ENCODE measurements around the gene GYPC. TPM values are rescaled to one million over a fixed set of nuclear protein-coding genes. Genes with fewer than 3 reads are reported as not detected.

The GYPC gene
- total RNA-seq, 1 donor, result 161 TPM

DNA sequence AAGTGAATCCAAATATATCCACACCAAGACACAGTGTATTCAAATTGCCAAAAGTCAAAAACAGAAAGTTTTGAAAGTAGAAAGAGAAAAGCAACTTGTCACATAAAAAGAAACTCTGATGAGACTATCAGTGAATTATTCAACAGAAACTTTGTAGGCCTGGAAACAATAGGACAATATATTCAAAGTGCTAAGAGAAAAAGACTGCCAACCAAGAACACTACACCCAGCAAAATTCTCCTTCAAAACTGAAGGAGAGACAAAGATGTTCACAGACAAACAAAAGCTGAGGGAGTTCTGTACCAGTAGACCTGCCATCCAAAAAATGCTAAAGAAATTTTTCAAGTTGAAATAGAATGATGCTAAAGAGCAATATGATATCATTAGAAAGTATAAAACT, 69.6 kb downstream of the GYPC start:
- TF ChIP-seq, protein P1, sequence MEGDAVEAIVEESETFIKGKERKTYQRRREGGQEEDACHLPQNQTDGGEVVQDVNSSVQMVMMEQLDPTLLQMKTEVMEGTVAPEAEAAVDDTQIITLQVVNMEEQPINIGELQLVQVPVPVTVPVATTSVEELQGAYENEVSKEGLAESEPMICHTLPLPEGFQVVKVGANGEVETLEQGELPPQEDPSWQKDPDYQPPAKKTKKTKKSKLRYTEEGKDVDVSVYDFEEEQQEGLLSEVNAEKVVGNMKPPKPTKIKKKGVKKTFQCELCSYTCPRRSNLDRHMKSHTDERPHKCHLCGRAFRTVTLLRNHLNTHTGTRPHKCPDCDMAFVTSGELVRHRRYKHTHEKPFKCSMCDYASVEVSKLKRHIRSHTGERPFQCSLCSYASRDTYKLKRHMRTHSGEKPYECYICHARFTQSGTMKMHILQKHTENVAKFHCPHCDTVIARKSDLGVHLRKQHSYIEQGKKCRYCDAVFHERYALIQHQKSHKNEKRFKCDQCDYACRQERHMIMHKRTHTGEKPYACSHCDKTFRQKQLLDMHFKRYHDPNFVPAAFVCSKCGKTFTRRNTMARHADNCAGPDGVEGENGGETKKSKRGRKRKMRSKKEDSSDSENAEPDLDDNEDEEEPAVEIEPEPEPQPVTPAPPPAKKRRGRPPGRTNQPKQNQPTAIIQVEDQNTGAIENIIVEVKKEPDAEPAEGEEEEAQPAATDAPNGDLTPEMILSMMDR (IDR thresholded peaks at IDR 0.05; ENCODE audit: insufficient read depth, low read depth, low read length), result no peak
- H3K4me3 ChIP-seq (ENCODE audit: low read depth, low read length), result no peak overlapping the region
- no peak for DNase-seq (ENCODE audit: low read depth)

DNA sequence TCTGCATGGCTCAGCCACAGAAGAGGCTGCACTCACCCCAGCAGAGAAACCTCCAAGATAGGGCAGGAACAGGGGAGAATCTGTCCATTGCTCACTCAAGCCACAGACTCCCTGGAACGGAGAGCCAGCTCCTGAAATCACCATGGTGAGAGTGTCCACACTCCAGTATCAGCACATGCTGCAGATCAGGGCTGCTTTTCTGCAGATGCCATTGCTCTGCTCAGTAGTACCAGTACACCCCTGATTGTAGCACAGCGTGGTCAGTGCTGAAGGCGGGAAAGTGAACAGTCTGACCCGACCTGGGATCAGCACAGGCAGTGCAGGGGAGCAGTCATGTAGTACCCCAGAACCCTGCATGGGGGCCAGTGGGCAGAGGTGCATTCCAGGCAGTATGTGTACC, 73.9 kb downstream of the GYPC start:
- H3K4me3 ChIP-seq (ENCODE audit: low read depth, low read length), result no peak overlapping the region
- TF ChIP-seq, protein P1 (IDR thresholded peaks at IDR 0.05; ENCODE audit: insufficient read depth, low read depth, low read length), result no peak
- no peak for DNase-seq (ENCODE audit: low read depth)

GRCh38 chr2:126730655-126731054, 74.7 kb downstream of the GYPC start:
- TF ChIP-seq, protein P1 (IDR thresholded peaks at IDR 0.05; ENCODE audit: insufficient read depth, low read depth, low read length), result no peak
- no peak overlapping the region for H3K4me3 ChIP-seq (ENCODE audit: low read depth, low read length)
- DNase-seq (ENCODE audit: low read depth), result no peak

DNA sequence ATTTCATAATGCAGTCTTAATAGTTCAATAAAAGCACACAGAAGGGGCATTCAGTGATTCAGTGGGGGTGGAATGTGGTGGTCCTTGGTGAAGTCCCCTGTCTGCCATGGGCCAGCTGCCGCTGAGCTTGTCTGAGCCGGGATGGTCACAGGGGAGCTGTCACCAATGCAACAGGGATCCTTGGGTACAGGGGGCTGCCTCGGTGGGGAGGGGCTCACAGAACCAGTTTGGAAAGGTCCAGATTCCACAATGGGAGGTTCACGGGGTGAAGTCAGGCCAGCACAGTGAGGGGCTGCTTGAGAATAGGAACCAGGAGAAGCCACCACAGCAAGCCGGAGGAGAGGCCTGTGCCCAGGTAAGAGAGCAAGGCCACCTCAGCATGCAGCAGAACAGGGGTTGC, 75.4 kb downstream of the GYPC start:
- TF ChIP-seq, protein P1 (IDR thresholded peaks at IDR 0.05; ENCODE audit: insufficient read depth, low read depth, low read length), result no peak
- DNase-seq (ENCODE audit: low read depth), result no peak
- H3K4me3 ChIP-seq (ENCODE audit: low read depth, low read length), result no peak overlapping the region

DNA sequence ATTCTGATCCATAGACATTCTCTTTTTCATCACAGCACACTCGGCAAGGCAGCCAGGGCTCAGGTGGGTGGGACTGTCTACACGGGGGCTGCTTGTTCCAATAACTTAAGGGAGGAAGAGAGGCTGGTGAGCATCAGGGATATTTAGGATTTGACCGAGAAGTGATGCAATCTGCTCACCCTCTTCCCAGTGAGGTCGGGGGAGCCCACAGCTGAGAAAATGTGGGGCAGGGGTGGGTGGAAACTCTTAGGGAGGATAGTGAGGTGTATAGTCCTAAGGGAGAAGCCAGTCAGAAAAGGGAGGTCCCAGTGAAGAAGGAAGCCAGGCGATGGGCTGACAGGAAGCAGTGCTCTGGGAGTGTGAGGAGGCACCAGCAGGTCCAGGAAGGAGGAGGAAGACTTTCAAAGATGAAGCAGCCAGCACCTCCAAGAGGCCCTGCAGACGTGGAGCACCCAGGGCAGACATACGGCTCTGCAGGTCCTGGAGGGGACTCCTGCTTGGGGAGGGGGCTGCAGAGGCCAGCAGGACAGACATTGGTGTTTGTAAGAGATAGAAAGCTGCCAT, 76.8 kb downstream of the GYPC start:
- TF ChIP-seq, protein P1 (IDR thresholded peaks at IDR 0.05; ENCODE audit: insufficient read depth, low read depth, low read length), result no peak
- H3K4me3 ChIP-seq (ENCODE audit: low read depth, low read length), result no peak overlapping the region
- DNase-seq (ENCODE audit: low read depth), result no peak

DNA sequence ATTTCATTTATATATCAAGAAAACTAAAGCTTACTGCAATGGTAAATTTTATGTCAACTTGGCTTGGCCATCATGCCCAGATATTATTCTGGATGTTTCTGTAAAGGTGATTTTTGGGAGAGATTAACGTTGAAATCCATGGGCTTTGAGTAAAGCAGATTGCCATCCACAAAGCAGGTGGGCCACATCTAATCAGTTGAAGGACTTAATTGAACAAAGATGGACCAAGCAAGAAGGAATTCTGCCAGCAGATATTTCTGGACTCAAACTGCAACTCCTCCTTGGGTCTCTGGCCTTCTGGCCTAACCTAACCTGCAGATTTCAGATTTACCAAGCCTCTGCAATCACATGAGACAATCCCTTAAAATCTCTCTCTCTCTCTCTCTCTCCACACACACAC, 77.8 kb downstream of the GYPC start:
- TF ChIP-seq, protein P1 (IDR thresholded peaks at IDR 0.05; ENCODE audit: insufficient read depth, low read depth, low read length), result no peak
- DNase-seq (ENCODE audit: low read depth), result no peak
- no peak overlapping the region for H3K4me3 ChIP-seq (ENCODE audit: low read depth, low read length)

Data from fibroblast of villous mesenchyme (primary cell).